LNCaP clone FGC (cell line): Measurements from ENCODE around the gene SIRPB2.

Experiments used
- DNase-seq: peaks from one replicate; pipeline ENCODE4 v3.0.0-alpha.2; 2011; ENCODE audit warnings: low read depth
- H3K4me3 ChIP-seq: 2 replicates; pipeline ENCODE4 v1.5.1; 2011; ENCODE audit warnings: mild to moderate bottlenecking, low read depth, low read length, control low read depth
- TF ChIP-seq, protein P1 (sequence below): IDR thresholded peaks from 2 replicates; pipeline ENCODE4 v1.5.1; 2012; ENCODE audit warnings: mild to moderate bottlenecking; ENCODE audit not compliant: control insufficient read depth, insufficient read depth; ENCODE audit errors: extremely low read depth

Gene SIRPB2

DNA sequence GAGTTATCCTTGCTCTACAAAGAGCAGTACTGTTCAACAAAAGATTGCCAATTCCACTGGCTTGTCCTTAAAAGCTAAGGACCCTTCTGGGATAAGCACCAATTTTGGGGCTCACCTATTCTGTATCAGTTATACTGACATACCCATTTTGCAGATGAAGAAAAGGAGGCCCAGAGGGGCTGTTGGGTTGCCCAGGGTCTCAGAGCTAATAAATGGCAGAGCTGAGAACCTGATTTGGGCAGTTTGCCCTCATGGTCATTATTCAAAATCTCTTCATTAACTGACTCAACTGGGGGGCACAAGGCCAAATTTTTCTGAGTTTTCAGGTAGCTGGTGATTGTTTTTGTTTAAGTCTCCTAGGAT, 55.9 kb downstream of the SIRPB2 start:
- DNase-seq = no peak
- H3K4me3 ChIP-seq = no peak overlapping the region
- TF ChIP-seq, protein P1, sequence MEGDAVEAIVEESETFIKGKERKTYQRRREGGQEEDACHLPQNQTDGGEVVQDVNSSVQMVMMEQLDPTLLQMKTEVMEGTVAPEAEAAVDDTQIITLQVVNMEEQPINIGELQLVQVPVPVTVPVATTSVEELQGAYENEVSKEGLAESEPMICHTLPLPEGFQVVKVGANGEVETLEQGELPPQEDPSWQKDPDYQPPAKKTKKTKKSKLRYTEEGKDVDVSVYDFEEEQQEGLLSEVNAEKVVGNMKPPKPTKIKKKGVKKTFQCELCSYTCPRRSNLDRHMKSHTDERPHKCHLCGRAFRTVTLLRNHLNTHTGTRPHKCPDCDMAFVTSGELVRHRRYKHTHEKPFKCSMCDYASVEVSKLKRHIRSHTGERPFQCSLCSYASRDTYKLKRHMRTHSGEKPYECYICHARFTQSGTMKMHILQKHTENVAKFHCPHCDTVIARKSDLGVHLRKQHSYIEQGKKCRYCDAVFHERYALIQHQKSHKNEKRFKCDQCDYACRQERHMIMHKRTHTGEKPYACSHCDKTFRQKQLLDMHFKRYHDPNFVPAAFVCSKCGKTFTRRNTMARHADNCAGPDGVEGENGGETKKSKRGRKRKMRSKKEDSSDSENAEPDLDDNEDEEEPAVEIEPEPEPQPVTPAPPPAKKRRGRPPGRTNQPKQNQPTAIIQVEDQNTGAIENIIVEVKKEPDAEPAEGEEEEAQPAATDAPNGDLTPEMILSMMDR = no peak

DNA sequence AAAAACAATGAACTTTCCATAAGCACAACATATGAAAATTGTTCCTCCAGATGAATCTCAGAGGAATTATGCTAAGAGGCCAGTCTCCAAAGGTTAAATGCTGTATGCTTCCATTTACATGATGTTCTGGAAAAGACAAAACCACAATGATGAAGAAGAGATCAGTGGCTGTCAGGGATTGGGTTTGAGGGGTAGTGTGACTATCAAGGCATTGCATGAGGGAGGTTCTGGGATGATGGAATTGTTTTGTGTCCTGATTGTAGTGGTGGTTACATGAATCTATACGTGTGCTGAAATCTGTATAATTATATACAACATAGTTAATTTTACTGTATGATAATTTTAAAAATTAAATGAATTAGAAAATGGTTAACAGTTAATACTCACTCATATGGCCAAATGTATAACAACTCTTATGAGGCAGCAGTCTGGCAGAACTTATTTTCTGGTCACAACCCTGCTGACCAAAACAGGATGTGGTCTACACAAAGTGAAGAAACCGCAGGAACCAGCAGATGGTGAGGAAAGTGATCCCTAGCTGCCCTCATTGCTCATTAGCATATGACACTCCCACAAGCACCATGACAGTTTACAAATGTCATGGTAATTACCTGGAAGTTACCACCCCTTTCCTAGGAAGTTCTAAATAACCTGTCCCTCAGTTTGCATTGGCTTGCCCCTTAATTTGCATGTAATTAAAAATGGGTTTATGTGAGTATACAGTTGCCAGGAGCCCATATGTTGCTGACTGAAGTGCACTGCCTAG, 56.5 kb downstream of the SIRPB2 start:
- no peak overlapping the region for H3K4me3 ChIP-seq
- DNase-seq = no peak
- TF ChIP-seq, protein P1 = no peak

DNA sequence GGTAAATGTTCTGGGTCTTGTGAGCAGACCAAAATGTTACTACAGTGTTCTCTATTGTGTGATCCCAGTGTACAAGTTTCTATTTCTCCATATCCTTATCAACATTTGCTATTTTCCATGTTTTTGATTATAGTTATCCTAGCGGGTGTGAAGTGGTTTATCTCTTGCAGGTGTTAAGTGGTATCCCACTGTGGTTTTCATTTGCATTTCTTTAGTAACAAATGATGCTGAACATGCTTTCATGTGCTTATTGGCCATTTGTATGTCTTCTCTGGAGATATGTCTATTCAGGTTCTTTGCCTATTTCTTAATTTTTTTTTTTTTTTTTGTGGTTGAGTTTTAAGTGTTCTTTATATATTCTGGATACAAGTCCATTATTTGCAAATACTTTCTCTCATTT, 60.1 kb downstream of the SIRPB2 start:
- no peak for DNase-seq
- TF ChIP-seq, protein P1 = no peak
- H3K4me3 ChIP-seq = no peak overlapping the region

DNA sequence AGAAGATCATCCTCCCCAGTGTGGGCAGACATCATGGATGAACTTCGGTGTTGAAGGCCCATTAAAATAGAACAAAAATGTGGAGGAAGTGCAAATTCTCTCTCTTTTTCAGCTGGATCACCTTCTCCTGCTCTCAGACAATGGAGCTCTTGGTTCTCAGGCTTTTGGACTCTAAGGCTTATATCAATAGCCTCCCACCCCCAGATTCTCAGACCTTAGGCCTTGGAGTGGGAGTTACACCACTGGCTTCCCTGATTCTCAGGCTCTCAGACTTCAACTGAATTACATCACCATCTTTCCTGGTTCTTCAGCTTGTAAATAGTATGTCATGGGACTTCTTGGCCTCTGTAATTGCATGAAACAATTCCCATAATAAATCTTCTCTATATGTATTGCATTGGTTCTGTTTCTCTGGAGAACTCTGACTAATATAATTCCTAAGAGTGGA, 61.2 kb downstream of the SIRPB2 start:
- DNase-seq = no peak
- H3K4me3 ChIP-seq = no peak overlapping the region
- TF ChIP-seq, protein P1 = no peak

DNA sequence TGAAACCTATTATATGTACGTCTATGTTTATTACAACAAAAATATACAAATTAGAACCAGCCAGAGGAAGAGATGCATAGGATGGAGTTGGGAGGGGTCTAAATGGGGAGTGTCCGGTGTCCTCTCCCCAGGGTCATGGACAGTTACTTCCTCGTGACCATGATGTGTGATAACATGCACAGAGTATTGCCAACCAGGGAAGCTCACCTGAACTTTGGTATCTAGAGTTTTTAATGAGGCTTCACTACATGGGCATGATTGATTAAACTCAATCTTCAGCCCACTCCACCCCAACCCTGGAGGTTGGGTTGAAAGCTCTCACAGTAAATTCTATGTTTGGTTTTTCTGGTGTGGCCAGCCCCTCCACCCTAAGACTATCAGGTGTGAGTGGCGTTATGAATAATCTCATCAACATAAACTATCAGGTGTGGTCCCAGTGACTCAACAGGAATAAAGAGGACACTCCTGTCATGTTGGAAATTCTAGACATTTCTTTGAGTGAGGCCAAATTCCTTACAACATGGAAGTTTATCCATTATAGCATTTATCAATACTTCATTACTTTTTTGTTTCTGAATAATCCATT, 62.0 kb downstream of the SIRPB2 start:
- DNase-seq = no peak
- TF ChIP-seq, protein P1 = no peak
- no peak overlapping the region for H3K4me3 ChIP-seq

DNA sequence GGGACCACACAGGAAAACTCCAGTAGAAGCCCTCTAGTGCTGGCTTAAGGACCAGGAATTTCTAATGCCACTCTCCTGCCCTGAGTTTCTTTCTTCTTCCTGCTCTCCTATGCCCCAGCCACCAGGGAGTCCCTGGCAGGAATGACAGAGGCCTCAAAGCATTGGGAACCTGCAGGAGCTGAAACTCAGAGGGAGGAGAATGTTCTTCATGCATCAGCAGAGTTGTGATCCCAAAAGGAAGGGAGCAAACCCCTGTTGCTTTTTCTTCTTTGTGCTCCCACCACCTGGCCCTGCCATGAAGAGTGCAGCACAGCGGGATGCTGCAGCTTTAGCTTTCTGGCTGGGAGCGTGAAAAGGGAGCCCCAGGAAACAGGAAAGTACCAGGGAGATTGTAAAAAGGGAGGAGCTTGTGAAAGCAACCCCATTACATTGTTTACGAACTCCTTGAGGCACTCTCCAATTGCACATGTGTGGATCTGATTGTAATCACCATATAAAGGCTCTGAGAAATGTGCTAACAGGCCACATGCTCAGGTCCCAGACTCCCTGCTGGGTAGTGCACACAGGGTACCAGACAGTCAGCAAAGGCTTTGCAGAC, 63.7 kb downstream of the SIRPB2 start:
- TF ChIP-seq, protein P1 = no peak
- H3K4me3 ChIP-seq = no peak overlapping the region
- peak; percentile 65 for DNase-seq
